ENCODE results near the gene ARHGEF19. TPM values are rescaled to one million over a fixed set of nuclear protein-coding genes. Genes with fewer than 3 reads are reported as not detected.
"Not testable (repeated sequence)": the region's sequence is repeated elsewhere in the genome, so short reads cannot be mapped to it uniquely, and the experiment has no call there.

The ARHGEF19 gene
- total RNA-seq, 4 donors from 2014 or later = 5.7 to 46.8 (median 10.8) TPM

GRCh38 chr1:16218674-16219071, 6.2 kb upstream of the ARHGEF19 start:
- intact Hi-C loops (cut with DNase I; ENCODE audit: low total_unique reads) = no loop called here
- in situ Hi-C loops (cut with MboI; ENCODE audit: low pct_ligation_motif_present in 1 of 4, low pct_unique_long_range_greater_than_20kb in 1 of 4, low sequenced_read_pairs in 3 of 4) = loop anchor here in 1 of 4 donors (25.0 kb wide), 1 partner anchor 144 kb away; the partner anchor contains the start of genes FBXO42 and SZRD1
- TF ChIP-seq POLR2A (IDR thresholded peaks at IDR 0.05) = no peak
- no peak for TF ChIP-seq CTCF (IDR thresholded peaks at IDR 0.05)
- no peak for TF ChIP-seq EP300 (IDR thresholded peaks at IDR 0.05; ENCODE audit: low read depth)
- TF ChIP-seq POLR2AphosphoS5 (IDR thresholded peaks at IDR 0.05) = no peak

GRCh38 chr1:16218014-16218673, 5.7 kb upstream of the ARHGEF19 start:
- WGBS, 2 donors (ENCODE audit: low coverage in 1 of 2) = 63% methylated on average over 12 of the region's 12 CpGs; no CpG with 5 or more reads in 1 of the 2 donors
- peak; percentile 54 for DNase-seq
- no peaks in the 10 kb centered on the region for H3K27me3 ChIP-seq
- peak overlapping the region in 2 of 4 donors; percentile 42 to 51 for H3K4me3 ChIP-seq
- H3K4me1 ChIP-seq = peaks cover 7 to 23% (median 17%) of the 10 kb centered on the region in 4 donors
- H3K36me3 ChIP-seq = no peaks in the 10 kb centered on the region
- TF ChIP-seq POLR2AphosphoS5 (IDR thresholded peaks at IDR 0.05) = peak in 2 of 3 donors; percentile 29 to 34
- no peak for TF ChIP-seq EP300 (IDR thresholded peaks at IDR 0.05; ENCODE audit: low read depth)
- TF ChIP-seq POLR2A (IDR thresholded peaks at IDR 0.05) = peak; percentile 30
- intact Hi-C loops (cut with DNase I; ENCODE audit: low total_unique reads) (no loop called here), in situ Hi-C loops (cut with MboI; ENCODE audit: low pct_ligation_motif_present in 1 of 4, low pct_unique_long_range_greater_than_20kb in 1 of 4, low sequenced_read_pairs in 3 of 4) (loop anchor here in 1 of 4 donors (25.0 kb wide), 1 partner anchor 144 kb away; the partner anchor contains the start of genes FBXO42 and SZRD1)
- peak overlapping the region; percentile 79 to 86 (median 80) for H3K27ac ChIP-seq
- no peaks in the 10 kb centered on the region for H3K9me3 ChIP-seq

More at GRCh38 chr1:16218674-16219071, 6.2 kb upstream of the ARHGEF19 start:
- 88% methylated on average over 6 of the region's 6 CpGs; no CpG with 5 or more reads in 1 of the 2 donors for WGBS, 2 donors (ENCODE audit: low coverage in 1 of 2)
- Histone ChIP-seq H3K9me3 (no peaks in the 10 kb centered on the region), H3K27ac (peak overlapping the region; percentile 79 to 86 (median 80)), H3K27me3 (no peaks in the 10 kb centered on the region), H3K36me3 (no peaks in the 10 kb centered on the region), H3K4me1 (peaks cover 7 to 23% (median 17%) of the 10 kb centered on the region in 4 donors), H3K4me3 (no peak overlapping the region)
- DNase-seq = no peak

GRCh38 chr1:16217061-16217785, 4.8 kb upstream of the ARHGEF19 start:
- in situ Hi-C loops (cut with MboI; ENCODE audit: low pct_ligation_motif_present in 1 of 4, low pct_unique_long_range_greater_than_20kb in 1 of 4, low sequenced_read_pairs in 3 of 4) = loop anchor here in 1 of 4 donors (25.0 kb wide), 1 partner anchor 145 kb away; the partner anchor contains the start of genes FBXO42 and SZRD1
- peak; percentile 100 for DNase-seq
- Histone ChIP-seq H3K9me3 (no peaks in the 10 kb centered on the region), H3K27me3 (no peaks in the 10 kb centered on the region), H3K4me3 (peak overlapping the region; percentile 11 to 51 (median 38)), H3K4me1 (peaks cover 7 to 23% (median 17%) of the 10 kb centered on the region in 4 donors), H3K36me3 (no peaks in the 10 kb centered on the region), H3K27ac (peak overlapping the region; percentile 79 to 86 (median 82))
- TF ChIP-seq EP300 (IDR thresholded peaks at IDR 0.05; ENCODE audit: low read depth) (no peak), CTCF (IDR thresholded peaks at IDR 0.05) (no peak), POLR2A (IDR thresholded peaks at IDR 0.05) (peak; percentile 68), POLR2AphosphoS5 (IDR thresholded peaks at IDR 0.05) (peak; percentile 9 to 75 (median 51))
- intact Hi-C loops (cut with DNase I; ENCODE audit: low total_unique reads) = no loop called here
- WGBS, 2 donors (ENCODE audit: low coverage in 1 of 2) = 1% methylated on average over 39 of the region's 46 CpGs; no CpG with 5 or more reads in 1 of the 2 donors

- intact Hi-C loops (cut with DNase I; ENCODE audit: low total_unique reads) (no loop called here), in situ Hi-C loops (cut with MboI; ENCODE audit: low pct_ligation_motif_present in 1 of 4, low pct_unique_long_range_greater_than_20kb in 1 of 4, low sequenced_read_pairs in 3 of 4) (loop anchor here in 1 of 4 donors (25.0 kb wide), 1 partner anchor 146 kb away; the partner anchor contains the start of genes FBXO42 and SZRD1)
- H3K4me1 ChIP-seq = peaks cover 7 to 23% (median 17%) of the 10 kb centered on the region in 4 donors
- peak overlapping the region; percentile 79 to 86 (median 82) for H3K27ac ChIP-seq
- 20% methylated on average over 33 of the region's 33 CpGs; no CpG with 5 or more reads in 1 of the 2 donors for WGBS, 2 donors (ENCODE audit: low coverage in 1 of 2)
- DNase-seq = peak; percentile 94
- H3K36me3 ChIP-seq = no peaks in the 10 kb centered on the region
- TF ChIP-seq POLR2A (IDR thresholded peaks at IDR 0.05) (peak; percentile 81), EP300 (IDR thresholded peaks at IDR 0.05; ENCODE audit: low read depth) (no peak), POLR2AphosphoS5 (IDR thresholded peaks at IDR 0.05) (peak; percentile 47 to 83 (median 74))
- H3K9me3 ChIP-seq = no peaks in the 10 kb centered on the region
- no peaks in the 10 kb centered on the region for H3K27me3 ChIP-seq
- H3K4me3 ChIP-seq = peak overlapping the region in 3 of 4 donors; percentile 33 to 51 (median 42)
Observed at GRCh38 chr1:16215882-16216753, 3.7 kb upstream of the ARHGEF19 start.

- intact Hi-C loops (cut with DNase I; ENCODE audit: low total_unique reads); H3K27me3 ChIP-seq; H3K4me3 ChIP-seq; H3K27ac ChIP-seq; DNase-seq; H3K9me3 ChIP-seq; H3K36me3 ChIP-seq: not testable (repeated sequence)
- in situ Hi-C loops (cut with MboI; ENCODE audit: low pct_ligation_motif_present in 1 of 4, low pct_unique_long_range_greater_than_20kb in 1 of 4, low sequenced_read_pairs in 3 of 4) = loop anchor here in 1 of 4 donors (25.0 kb wide), 1 partner anchor 147 kb away; the partner anchor contains the start of genes FBXO42 and SZRD1
- WGBS, 2 donors (ENCODE audit: low coverage in 1 of 2) = 87 to 96% methylated on average over 4 to 14 of the region's 14 CpGs
- H3K4me1 ChIP-seq = peaks cover 7 to 23% (median 17%) of the 10 kb centered on the region in 4 donors
Observed at GRCh38 chr1:16215240-16215639, 2.8 kb upstream of the ARHGEF19 start.

- H3K4me3 ChIP-seq; intact Hi-C loops (cut with DNase I; ENCODE audit: low total_unique reads); H3K27ac ChIP-seq; H3K9me3 ChIP-seq; H3K27me3 ChIP-seq; H3K36me3 ChIP-seq; DNase-seq: not testable (repeated sequence)
- in situ Hi-C loops (cut with MboI; ENCODE audit: low pct_ligation_motif_present in 1 of 4, low pct_unique_long_range_greater_than_20kb in 1 of 4, low sequenced_read_pairs in 3 of 4) = loop anchor here in 1 of 4 donors (25.0 kb wide), 1 partner anchor 149 kb away; the partner anchor contains the start of genes FBXO42 and SZRD1
- 91% methylated on average over 3 of the region's 3 CpGs; no CpG with 5 or more reads in 1 of the 2 donors for WGBS, 2 donors (ENCODE audit: low coverage in 1 of 2)
- H3K4me1 ChIP-seq = peaks cover 7 to 20% (median 17%) of the 10 kb centered on the region in 4 donors
Observed at GRCh38 chr1:16213544-16213943, 1.1 kb upstream of the ARHGEF19 start.

Data from transverse colon (tissue), 4 donors.